Stimulated activated CD4-positive, alpha-beta T cell treated with anti-CD3 and anti-CD28 coated beads, TNF-alpha, amount 100 ng/mL, for 24 hours (primary cell): Measurements from ENCODE around the gene BTBD7.
"Not testable (repeated sequence)": the region's sequence is repeated elsewhere in the genome, so short reads cannot be mapped to it uniquely, and the experiment has no call there.

Source experiments
- DNase-seq, 3 experiments: peaks; one replicate each; pipeline ENCODE4 v3.0.0-alpha.2; 2020; ENCODE audit warnings: low read depth in 3 of 3

Gene BTBD7

GRCh38 chr14:93332853-93333630, at the start of gene BTBD7:
TSS of gene BTBD7 (minus strand) at chr14:93333036. CDS start at chr14:93296051, 36,985 bp downstream.
- DNase-seq, result peak; percentile 89 to 93 (median 91)

GRCh38 chr14:93381644-93382043, 48.8 kb upstream of the BTBD7 start:
- DNase-seq, result no peak

- no peak for DNase-seq
These were observed 47.0 kb upstream of the BTBD7 start for GRCh38 chr14:93379831-93380230.

GRCh38 chr14:93375673-93376156, 42.9 kb upstream of the BTBD7 start:
- no peak for DNase-seq

GRCh38 chr14:93369713-93370266, 37.0 kb upstream of the BTBD7 start:
- no peak for DNase-seq

GRCh38 chr14:93368996-93369712, 36.3 kb upstream of the BTBD7 start:
- DNase-seq, result no peak

GRCh38 chr14:93354873-93355272, 22.0 kb upstream of the BTBD7 start:
- not testable (repeated sequence) for DNase-seq

- DNase-seq, result no peak
These were observed 15.5 kb upstream of the BTBD7 start for GRCh38 chr14:93348292-93348691.

GRCh38 chr14:93347850-93348249, 15.0 kb upstream of the BTBD7 start:
- no peak for DNase-seq

- DNase-seq, result no peak
These were observed 14.3 kb upstream of the BTBD7 start, which contains the start of gene COX8C for GRCh38 chr14:93346926-93347721. TSS of gene COX8C (plus strand) at chr14:93347182. CDS start at chr14:93347269, 87 bp downstream.

- DNase-seq, result no peak
These were observed 11.0 kb upstream of the BTBD7 start for GRCh38 chr14:93343797-93344196.

GRCh38 chr14:93343266-93343665, 10.4 kb upstream of the BTBD7 start:
- DNase-seq, result no peak

GRCh38 chr14:93337884-93338283, 5.0 kb upstream of the BTBD7 start:
- DNase-seq, result no peak

GRCh38 chr14:93337143-93337753, 4.4 kb upstream of the BTBD7 start:
- DNase-seq, result peak in 1 of 3 experiments; percentile 5

- DNase-seq, result no peak
These were observed 831 bp upstream of the BTBD7 start for GRCh38 chr14:93333631-93334103.

GRCh38 chr14:93332397-93332852, 411 bp downstream of the BTBD7 start:
- DNase-seq, result peak in 1 of 3 experiments; percentile 22

GRCh38 chr14:93331728-93332396, 974 bp downstream of the BTBD7 start:
- no peak for DNase-seq

GRCh38 chr14:93331002-93331727, 1.7 kb downstream of the BTBD7 start:
- DNase-seq, result no peak

GRCh38 chr14:93330609-93331000, 2.2 kb downstream of the BTBD7 start:
- no peak for DNase-seq
